Subcutaneous adipose tissue (tissue), 4 donors: ENCODE results near the gene ZDHHC4. TPM values are rescaled to one million over a fixed set of nuclear protein-coding genes. Genes with fewer than 3 reads are reported as not detected.

Source experiments
- CTCF ChIP-seq: fragments of 450-650 bp; IDR thresholded peaks from one replicate; pipeline ENCODE4 v1.5.1; 2016; ENCODE audit warnings: low read depth, mild to moderate bottlenecking, control low read depth, antibody characterized with exemption, moderate library complexity
- total RNA-seq, 4 donors: library from RNA; depleted of rRNA; stranded (reverse); fragments of >200 nt; gene quantifications; one replicate each; pipeline ENCODE4 v1.1.0, GENCODE V29; 2016

ZDHHC4 gene
- 10 to 100 TPM; 39.8 to 62.2 (median 44.2) TPM for total RNA-seq

- TF ChIP-seq CTCF: no peak
These were observed at the start of gene ZDHHC4 for GRCh38 chr7:6577369-6578113. Gene ZDHHC4 (plus strand): TSS chr7:6577454. CDS start chr7:6580562, 3,108 bp downstream.

GRCh38 chr7:6528401-6529130 lies 48.7 kb upstream of the ZDHHC4 start:
- TF ChIP-seq CTCF: no peak

- no peak for TF ChIP-seq CTCF
These were observed 47.6 kb upstream of the ZDHHC4 start for GRCh38 chr7:6529643-6530042.

- no peak for TF ChIP-seq CTCF
These were observed 46.4 kb upstream of the ZDHHC4 start for GRCh38 chr7:6530626-6531491.

GRCh38 chr7:6531492-6532279 lies 45.6 kb upstream of the ZDHHC4 start:
- no peak for TF ChIP-seq CTCF

- no peak for TF ChIP-seq CTCF
These were observed 44.7 kb upstream of the ZDHHC4 start for GRCh38 chr7:6532516-6532915.
